Activated CD8-positive, alpha-beta T cell treated with anti-CD3 and anti-CD28 coated beads for 36 hours (primary cell): ENCODE measurements around the gene NSD2. TPM values are rescaled to one million over a fixed set of nuclear protein-coding genes. Genes with fewer than 3 reads are reported as not detected.

Experiments used
- ATAC-seq: fragments of 200-7000 bp; cut with Tn5 transposase; one replicate; pipeline ENCODE4 v1.10.0; 2021; ENCODE audit warnings: mild to moderate bottlenecking, moderate library complexity
- CTCF ChIA-PET: fragments of 350-600 bp; sonication (Branson Sonifier 250); formaldehyde crosslinking; loops from one replicate; lab custom pipeline; 2021; ENCODE audit warnings: antibody characterized with exemption; lab: Charles Lee
- POLR2A ChIA-PET: fragments of 350-600 bp; sonication (Branson Sonifier 250); formaldehyde crosslinking; loops from one replicate; lab custom pipeline; 2021; ENCODE audit warnings: antibody characterized with exemption; lab: Charles Lee
- DNase-seq: peaks from one replicate; pipeline ENCODE4 v3.0.0-alpha.2; 2020
- H3K27ac Mint-ChIP-seq: one replicate; pipeline ENCODE4 v1.8.0; 2021; ENCODE audit warnings: mild to moderate bottlenecking, mixed read lengths
- H3K27me3 Mint-ChIP-seq: one replicate; pipeline ENCODE4 v1.8.0; 2021; ENCODE audit warnings: mixed read lengths
- H3K36me3 Mint-ChIP-seq: one replicate; pipeline ENCODE4 v1.8.0; 2021; ENCODE audit warnings: low read depth, mixed read lengths
- H3K4me1 Mint-ChIP-seq: one replicate; pipeline ENCODE4 v1.8.0; 2021; ENCODE audit warnings: low read depth, mixed read lengths
- H3K4me3 Mint-ChIP-seq: one replicate; pipeline ENCODE4 v1.8.0; 2021; ENCODE audit warnings: mild to moderate bottlenecking, moderate library complexity, mixed read lengths
- H3K9me3 Mint-ChIP-seq: one replicate; pipeline ENCODE4 v1.8.0; 2021; ENCODE audit warnings: mixed read lengths
- intact Hi-C: fragments of 100-400 bp; cut with micrococcal nuclease; formaldehyde crosslinking; loops from one replicate; pipeline ENCODE4 v1.10.0; 2022
- total RNA-seq, 2 experiments: library from RNA; stranded (reverse); gene quantifications; one replicate each; pipeline ENCODE4 v1.2.3, GENCODE V29; 2021
- TF ChIP-seq, protein P1 (sequence below): fragments of 200-600 bp; IDR thresholded peaks from one replicate; pipeline ENCODE4 v1.8.0; 2022; ENCODE audit warnings: antibody characterized with exemption, mild to moderate bottlenecking

The NSD2 gene
- total RNA-seq, 2 experiments from 2014 or later, result 219 TPM

DNA sequence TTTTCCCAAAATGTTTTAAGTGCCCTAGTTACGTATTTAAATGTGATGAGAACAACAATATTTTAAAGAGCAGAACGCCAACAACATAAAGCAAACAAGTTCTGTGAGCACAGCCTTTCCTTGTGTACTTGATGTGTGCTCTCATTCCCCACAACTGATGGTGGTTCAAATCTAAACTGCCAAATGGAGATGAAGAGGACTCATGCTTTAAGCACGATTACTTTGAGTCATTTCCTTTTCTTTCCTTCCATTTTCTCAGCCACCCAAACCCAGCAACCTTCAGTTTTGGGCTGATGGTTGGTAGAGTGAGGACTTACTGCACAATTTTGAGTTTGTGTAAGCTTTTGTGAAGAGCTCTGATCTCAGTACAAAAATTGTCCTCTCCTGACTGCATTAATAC is 1.7 kb downstream of the NSD2 start:
- H3K4me3 Mint-ChIP-seq, result peak overlapping the region; percentile 99
- DNase-seq (peak; percentile 58), ATAC-seq (peak; percentile 33)
- POLR2A ChIA-PET, result interaction anchor here (0.6 to 2.5 kb wide), 14 partner anchors 9 to 383 kb away, joined by 3 to 15 read pairs (median 6); partner anchors contain the start of gene LETM1
- CTCF ChIA-PET, result interaction anchor here (2.1 kb wide), 1 partner anchor 26 kb away, joined by 20 read pairs; no protein-coding TSS in a partner anchor
- TF ChIP-seq, protein P1, sequence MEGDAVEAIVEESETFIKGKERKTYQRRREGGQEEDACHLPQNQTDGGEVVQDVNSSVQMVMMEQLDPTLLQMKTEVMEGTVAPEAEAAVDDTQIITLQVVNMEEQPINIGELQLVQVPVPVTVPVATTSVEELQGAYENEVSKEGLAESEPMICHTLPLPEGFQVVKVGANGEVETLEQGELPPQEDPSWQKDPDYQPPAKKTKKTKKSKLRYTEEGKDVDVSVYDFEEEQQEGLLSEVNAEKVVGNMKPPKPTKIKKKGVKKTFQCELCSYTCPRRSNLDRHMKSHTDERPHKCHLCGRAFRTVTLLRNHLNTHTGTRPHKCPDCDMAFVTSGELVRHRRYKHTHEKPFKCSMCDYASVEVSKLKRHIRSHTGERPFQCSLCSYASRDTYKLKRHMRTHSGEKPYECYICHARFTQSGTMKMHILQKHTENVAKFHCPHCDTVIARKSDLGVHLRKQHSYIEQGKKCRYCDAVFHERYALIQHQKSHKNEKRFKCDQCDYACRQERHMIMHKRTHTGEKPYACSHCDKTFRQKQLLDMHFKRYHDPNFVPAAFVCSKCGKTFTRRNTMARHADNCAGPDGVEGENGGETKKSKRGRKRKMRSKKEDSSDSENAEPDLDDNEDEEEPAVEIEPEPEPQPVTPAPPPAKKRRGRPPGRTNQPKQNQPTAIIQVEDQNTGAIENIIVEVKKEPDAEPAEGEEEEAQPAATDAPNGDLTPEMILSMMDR, result no peak
- H3K27me3 Mint-ChIP-seq, result no peaks in the 10 kb centered on the region
- no peaks in the 10 kb centered on the region for H3K9me3 Mint-ChIP-seq
- H3K27ac Mint-ChIP-seq, result peak overlapping the region; percentile 99
- H3K4me1 Mint-ChIP-seq, result peaks cover 42% of the 10 kb centered on the region
- H3K36me3 Mint-ChIP-seq, result peaks cover 29% of the 10 kb centered on the region
- intact Hi-C loops, result no loop called here

DNA sequence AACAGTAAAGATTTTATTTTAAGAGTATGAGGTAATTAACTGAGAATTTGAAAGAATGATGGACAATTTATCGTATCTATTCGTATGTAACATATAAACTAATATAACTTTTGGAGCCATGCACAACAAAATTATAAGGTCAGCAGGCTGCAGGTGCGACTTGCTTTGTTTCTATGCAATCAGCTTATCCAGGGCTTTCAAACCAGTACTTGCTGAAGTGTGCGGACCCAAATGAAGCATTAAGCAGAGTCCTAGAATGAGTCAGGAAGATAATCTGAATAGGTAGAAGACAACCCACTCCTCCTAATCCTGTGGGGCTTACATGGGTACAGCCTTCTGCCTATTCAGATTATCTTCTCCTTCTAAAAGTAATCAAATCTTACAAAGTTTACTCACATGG is 2.1 kb downstream of the NSD2 start:
- CTCF ChIA-PET, result interaction anchor here (2.1 kb wide), 1 partner anchor 26 kb away, joined by 20 read pairs; no protein-coding TSS in a partner anchor
- H3K4me1 Mint-ChIP-seq, result peaks cover 42% of the 10 kb centered on the region
- TF ChIP-seq, protein P1, result no peak

DNA sequence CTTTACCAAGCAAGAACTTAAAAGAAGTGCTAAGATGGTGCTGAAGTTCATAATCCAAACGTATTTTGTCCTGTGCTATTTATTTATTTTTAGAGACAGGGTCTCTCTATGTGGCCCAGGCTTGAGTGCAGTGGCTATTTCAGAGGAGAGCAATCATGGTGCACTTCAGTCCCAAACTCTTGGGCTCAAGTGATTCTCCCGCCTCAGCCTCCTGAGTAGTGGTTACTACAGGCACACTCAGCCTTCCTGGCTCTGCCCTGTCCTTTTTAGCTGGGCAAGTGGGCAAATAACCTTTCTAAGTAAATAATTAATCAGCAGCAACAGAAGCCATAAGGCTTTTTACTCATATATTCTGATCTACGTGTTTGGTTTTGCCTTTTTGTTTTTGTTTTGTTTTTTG is 2.6 kb downstream of the NSD2 start:
- H3K36me3 Mint-ChIP-seq, result peaks cover 35% of the 10 kb centered on the region
- POLR2A ChIA-PET, result interaction anchor here (0.6 to 2.5 kb wide), 11 partner anchors 9 to 912 kb away, joined by 3 to 15 read pairs (median 6); partner anchors contain the start of gene LETM1
- no peaks in the 10 kb centered on the region for H3K9me3 Mint-ChIP-seq
- intact Hi-C loops, result no loop called here
- CTCF ChIA-PET, result interaction anchor here (2.1 kb wide), 1 partner anchor 25 kb away, joined by 20 read pairs; no protein-coding TSS in a partner anchor
- ATAC-seq, result no peak
- H3K27ac Mint-ChIP-seq, result no peak overlapping the region
- TF ChIP-seq, protein P1, result no peak
- peak overlapping the region; percentile 99 for H3K4me3 Mint-ChIP-seq
- no peaks in the 10 kb centered on the region for H3K27me3 Mint-ChIP-seq
- DNase-seq, result no peak
- H3K4me1 Mint-ChIP-seq, result peaks cover 46% of the 10 kb centered on the region

More for the DNA sequence above, 2.1 kb downstream of the NSD2 start:
- peak overlapping the region; percentile 99 for H3K27ac Mint-ChIP-seq
- DNase-seq (no peak), ATAC-seq (no peak)
- POLR2A ChIA-PET, result interaction anchor here (0.6 to 2.5 kb wide), 12 partner anchors 9 to 912 kb away, joined by 3 to 15 read pairs (median 6); partner anchors contain the start of gene LETM1
- no peaks in the 10 kb centered on the region for H3K9me3 Mint-ChIP-seq
- peaks cover 30% of the 10 kb centered on the region for H3K36me3 Mint-ChIP-seq
- no peaks in the 10 kb centered on the region for H3K27me3 Mint-ChIP-seq
- H3K4me3 Mint-ChIP-seq, result peak overlapping the region; percentile 99
- intact Hi-C loops, result no loop called here

DNA sequence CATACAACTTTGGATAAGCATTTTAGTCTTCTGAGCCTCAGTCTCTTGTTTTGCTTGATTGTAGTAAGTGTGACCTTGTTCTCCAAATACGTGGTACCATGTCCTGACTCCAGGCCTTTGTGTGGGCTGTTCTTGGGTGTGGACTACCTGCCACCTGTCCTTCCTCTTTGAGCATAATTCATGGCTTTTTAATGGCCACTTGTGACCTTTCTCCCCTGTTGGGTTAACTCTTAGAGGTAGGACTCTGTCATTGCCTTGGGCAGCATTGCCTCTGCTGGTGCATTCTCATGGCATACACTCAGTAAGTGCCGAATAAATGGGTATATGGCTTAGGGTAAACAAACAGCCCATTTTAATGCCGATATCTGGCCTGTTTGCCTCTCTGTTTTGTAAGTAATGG is 3.0 kb downstream of the NSD2 start:
- Mint-ChIP-seq H3K36me3 (peaks cover 36% of the 10 kb centered on the region), H3K27me3 (no peaks in the 10 kb centered on the region), H3K4me3 (peak overlapping the region; percentile 25), H3K27ac (no peak overlapping the region), H3K4me1 (peaks cover 48% of the 10 kb centered on the region), H3K9me3 (no peaks in the 10 kb centered on the region)
- no peak for ATAC-seq
- TF ChIP-seq, protein P1, result no peak
- ChIA-PET POLR2A (interaction anchor here (1.1 to 2.5 kb wide), 6 partner anchors 8 to 31 kb away, joined by 3 to 15 read pairs (median 9); partner anchors contain the start of gene LETM1), CTCF (interaction anchor here (2.1 to 3.7 kb wide), 2 partner anchors 25 kb away, joined by 20 to 29 read pairs; no protein-coding TSS in a partner anchor)
- intact Hi-C loops, result no loop called here
- DNase-seq, result no peak

DNA sequence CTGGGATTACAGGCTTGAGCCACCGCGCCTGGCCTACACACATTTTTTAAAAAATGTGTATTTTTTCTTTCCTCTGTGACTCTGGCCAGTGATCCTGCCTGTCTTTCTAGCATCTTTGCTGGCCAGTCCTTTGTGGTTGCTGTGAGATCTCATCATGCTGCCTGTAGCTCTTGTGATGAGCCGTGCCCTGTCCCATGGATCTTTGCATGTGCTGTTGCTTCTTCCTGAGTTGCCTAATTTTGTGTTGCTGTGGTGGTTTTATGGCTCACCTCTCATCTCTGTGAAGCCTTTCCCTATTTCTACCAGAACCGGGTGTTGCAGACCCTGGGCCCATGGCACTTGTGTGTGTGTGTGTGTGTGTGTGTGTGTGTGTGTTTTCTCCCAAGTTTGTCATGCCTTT is 8.3 kb downstream of the NSD2 start:
- Mint-ChIP-seq H3K27me3 (no peaks in the 10 kb centered on the region), H3K4me3 (no peak overlapping the region), H3K4me1 (peaks cover 37% of the 10 kb centered on the region), H3K27ac (no peak overlapping the region), H3K9me3 (no peaks in the 10 kb centered on the region), H3K36me3 (peaks cover 41% of the 10 kb centered on the region)
- intact Hi-C loops, result no loop called here
- ATAC-seq, result no peak
- DNase-seq, result no peak
- ChIA-PET CTCF (no interaction called here), POLR2A (no interaction called here)
- TF ChIP-seq, protein P1, result no peak
